Chondrocyte (in vitro differentiated cells): ENCODE data around the gene TRIM45. TPM values are rescaled to one million over a fixed set of nuclear protein-coding genes. Genes with fewer than 3 reads are reported as not detected.
"Not testable (repeated sequence)": the region's sequence is repeated elsewhere in the genome, so short reads cannot be mapped to it uniquely, and the experiment has no call there.

Experiments
- DNase-seq: peaks from one replicate; pipeline ENCODE4 v3.0.0; 2021; ENCODE audit warnings: mixed read lengths, low spot score
- H3K27ac Mint-ChIP-seq: one replicate; pipeline ENCODE4 v1.8.0; 2021; ENCODE audit warnings: mild to moderate bottlenecking, moderate library complexity, mixed read lengths; ENCODE audit not compliant: unreplicated experiment
- H3K27me3 Mint-ChIP-seq: 2 replicates; pipeline ENCODE4 v1.8.0; 2021; ENCODE audit warnings: low read depth, mixed read lengths
- H3K36me3 Mint-ChIP-seq: 2 replicates; pipeline ENCODE4 v1.8.0; 2021; ENCODE audit warnings: low read depth, mixed read lengths
- H3K4me1 Mint-ChIP-seq: 2 replicates; pipeline ENCODE4 v1.8.0; 2021; ENCODE audit warnings: low read depth, mild to moderate bottlenecking, mixed read lengths
- H3K4me3 Mint-ChIP-seq: one replicate; pipeline ENCODE4 v1.8.0; 2021; ENCODE audit warnings: mild to moderate bottlenecking, moderate library complexity, mixed read lengths; ENCODE audit not compliant: unreplicated experiment
- H3K9me3 Mint-ChIP-seq: 2 replicates; pipeline ENCODE4 v1.8.0; 2021; ENCODE audit warnings: low read depth, mixed read lengths
- total RNA-seq: library from RNA; stranded (reverse); gene quantifications from 3 replicates; pipeline ENCODE4 v1.2.1, GENCODE V29; 2021
- TF ChIP-seq, protein P1 (sequence below): fragments of 200-600 bp; sonication (generic); IDR thresholded peaks from 2 replicates; pipeline ENCODE4 v1.5.0; 2021; ENCODE audit warnings: antibody characterized with exemption, mild to moderate bottlenecking, moderate library complexity

TRIM45 gene
- total RNA-seq, 1 donor from 2014 or later: 5.3 TPM

DNA sequence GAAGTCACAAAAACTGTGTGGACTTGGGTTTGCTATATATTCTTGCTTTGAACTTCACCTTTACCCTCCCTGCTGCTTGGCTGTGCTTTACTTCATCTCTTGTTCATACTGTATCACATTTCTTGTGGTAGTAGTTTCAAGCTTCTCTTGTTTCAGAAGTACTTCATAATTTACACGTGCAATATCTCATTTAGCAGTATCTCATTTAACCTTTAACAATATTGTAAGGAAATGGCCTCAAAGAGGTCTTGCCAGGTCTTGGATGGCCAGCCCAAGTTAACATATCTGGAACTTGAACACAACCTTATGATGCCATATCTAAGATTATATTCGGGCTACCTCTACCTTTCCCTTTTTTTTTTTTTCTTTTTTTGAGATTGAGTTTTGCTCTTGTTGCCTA is 1.7 kb upstream of the TRIM45 start:
- no peak for DNase-seq
- Mint-ChIP-seq H3K9me3 (no peaks in the 10 kb centered on the region), H3K36me3 (no peaks in the 10 kb centered on the region), H3K4me3 (no peak overlapping the region), H3K27me3 (no peaks in the 10 kb centered on the region), H3K27ac (no peak overlapping the region), H3K4me1 (peaks cover 11% of the 10 kb centered on the region)
- TF ChIP-seq, protein P1, sequence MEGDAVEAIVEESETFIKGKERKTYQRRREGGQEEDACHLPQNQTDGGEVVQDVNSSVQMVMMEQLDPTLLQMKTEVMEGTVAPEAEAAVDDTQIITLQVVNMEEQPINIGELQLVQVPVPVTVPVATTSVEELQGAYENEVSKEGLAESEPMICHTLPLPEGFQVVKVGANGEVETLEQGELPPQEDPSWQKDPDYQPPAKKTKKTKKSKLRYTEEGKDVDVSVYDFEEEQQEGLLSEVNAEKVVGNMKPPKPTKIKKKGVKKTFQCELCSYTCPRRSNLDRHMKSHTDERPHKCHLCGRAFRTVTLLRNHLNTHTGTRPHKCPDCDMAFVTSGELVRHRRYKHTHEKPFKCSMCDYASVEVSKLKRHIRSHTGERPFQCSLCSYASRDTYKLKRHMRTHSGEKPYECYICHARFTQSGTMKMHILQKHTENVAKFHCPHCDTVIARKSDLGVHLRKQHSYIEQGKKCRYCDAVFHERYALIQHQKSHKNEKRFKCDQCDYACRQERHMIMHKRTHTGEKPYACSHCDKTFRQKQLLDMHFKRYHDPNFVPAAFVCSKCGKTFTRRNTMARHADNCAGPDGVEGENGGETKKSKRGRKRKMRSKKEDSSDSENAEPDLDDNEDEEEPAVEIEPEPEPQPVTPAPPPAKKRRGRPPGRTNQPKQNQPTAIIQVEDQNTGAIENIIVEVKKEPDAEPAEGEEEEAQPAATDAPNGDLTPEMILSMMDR: no peak

DNA sequence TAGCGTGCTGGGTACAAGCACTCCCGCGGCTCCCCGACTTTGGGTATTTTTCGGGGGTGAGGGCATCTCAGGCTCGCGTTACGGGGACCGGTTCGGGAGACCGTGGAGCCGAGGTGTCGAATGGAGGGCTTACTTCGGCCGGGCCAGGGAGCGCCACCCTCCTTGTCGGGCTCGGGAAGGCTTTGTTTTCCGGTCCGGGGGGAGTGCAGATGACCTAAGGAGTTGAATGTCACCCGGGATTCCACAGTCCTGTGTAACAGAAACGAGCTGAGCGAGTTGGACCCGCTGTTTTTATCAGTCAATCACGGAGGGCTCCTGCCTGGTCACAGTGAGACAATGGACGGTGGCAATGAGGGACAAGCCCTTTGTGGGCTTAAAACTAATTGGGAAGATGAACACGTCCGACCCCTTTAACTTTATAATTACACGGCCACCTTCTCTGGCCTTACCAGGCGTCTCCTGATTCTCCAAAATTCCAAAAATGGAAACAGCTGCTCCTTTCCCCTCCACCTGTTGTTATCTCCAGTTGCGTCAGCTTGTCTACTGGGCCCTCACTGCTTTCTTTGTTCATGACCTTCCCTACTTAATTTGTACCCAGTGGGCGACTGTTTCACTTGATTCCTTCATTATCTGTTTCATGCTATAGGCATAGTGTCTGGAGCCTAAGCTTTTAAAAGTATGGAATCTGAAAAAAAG is 929 bp upstream of the TRIM45 start:
- Mint-ChIP-seq H3K4me1 (peaks cover 10% of the 10 kb centered on the region), H3K9me3 (no peaks in the 10 kb centered on the region), H3K27me3 (no peaks in the 10 kb centered on the region), H3K4me3 (peak overlapping the region; percentile 84), H3K27ac (peak overlapping the region; percentile 95), H3K36me3 (no peaks in the 10 kb centered on the region)
- no peak for DNase-seq
- TF ChIP-seq, protein P1: peak; percentile 10

- H3K27me3 Mint-ChIP-seq: no peaks in the 10 kb centered on the region
- no peak for DNase-seq
- H3K27ac Mint-ChIP-seq: peak overlapping the region; percentile 86
Measured at GRCh38 chr1:117120774-117121588, 568 bp downstream of the TRIM45 start.

GRCh38 chr1:117119144-117119543 is 2.4 kb downstream of the TRIM45 start:
- H3K4me3 Mint-ChIP-seq, H3K27me3 Mint-ChIP-seq, H3K4me1 Mint-ChIP-seq, DNase-seq, H3K36me3 Mint-ChIP-seq, H3K27ac Mint-ChIP-seq, H3K9me3 Mint-ChIP-seq: not testable (repeated sequence)

More at GRCh38 chr1:117120774-117121588, 568 bp downstream of the TRIM45 start:
- no peaks in the 10 kb centered on the region for H3K36me3 Mint-ChIP-seq
- TF ChIP-seq, protein P1: no peak
- H3K4me3 Mint-ChIP-seq: peak overlapping the region; percentile 84
- H3K4me1 Mint-ChIP-seq: peaks cover 10% of the 10 kb centered on the region
- no peaks in the 10 kb centered on the region for H3K9me3 Mint-ChIP-seq

- no peak overlapping the region for H3K27ac Mint-ChIP-seq
- H3K9me3 Mint-ChIP-seq: no peaks in the 10 kb centered on the region
- no peaks in the 10 kb centered on the region for H3K27me3 Mint-ChIP-seq
- H3K36me3 Mint-ChIP-seq: peaks cover 3% of the 10 kb centered on the region
- H3K4me1 Mint-ChIP-seq: peaks cover 10% of the 10 kb centered on the region
- no peak for DNase-seq
- TF ChIP-seq, protein P1: no peak
- H3K4me3 Mint-ChIP-seq: no peak overlapping the region
Measured at GRCh38 chr1:117118137-117118536, 3.4 kb downstream of the TRIM45 start.
